Osteoblast (primary cell): Measurements from ENCODE around the gene MAFB. TPM values are rescaled to one million over a fixed set of nuclear protein-coding genes. Genes with fewer than 3 reads are reported as not detected.

Source experiments
- DNase-seq: peaks from one replicate; pipeline ENCODE4 v3.0.0; 2011; ENCODE audit warnings: low spot score, mixed read lengths; ENCODE audit not compliant: insufficient read length; ENCODE audit errors: missing footprints
- H2AFZ ChIP-seq: 2 replicates; pipeline ENCODE4 v1.6.0; 2011; ENCODE audit warnings: mild to moderate bottlenecking, low read length
- H3K27ac ChIP-seq: 2 replicates; pipeline ENCODE4 v1.5.1; 2011; ENCODE audit warnings: mild to moderate bottlenecking, low read depth, low read length, moderate library complexity
- H3K27me3 ChIP-seq: 2 replicates; pipeline ENCODE4 v1.6.0; 2012; ENCODE audit warnings: mild to moderate bottlenecking, control low read depth, inconsistent platforms, low read length, moderate library complexity; ENCODE audit not compliant: insufficient read depth
- H3K36me3 ChIP-seq: 2 replicates; pipeline ENCODE4 v1.5.1; 2011; ENCODE audit warnings: mild to moderate bottlenecking, low read length, control low read depth, moderate library complexity; ENCODE audit not compliant: insufficient read depth
- H3K4me1 ChIP-seq: 2 replicates; pipeline ENCODE4 v1.5.1; 2011; ENCODE audit warnings: mild to moderate bottlenecking, low read length, control low read depth, moderate library complexity; ENCODE audit not compliant: insufficient read depth
- H3K4me2 ChIP-seq: 2 replicates; pipeline ENCODE4 v1.6.0; 2011; ENCODE audit warnings: mild to moderate bottlenecking, low read length; ENCODE audit not compliant: insufficient read depth
- H3K4me3 ChIP-seq: fragments of 200-600 bp; sonication (generic); 3 replicates; pipeline ENCODE4 v1.5.1; 2012; ENCODE audit warnings: mild to moderate bottlenecking, low read length, inconsistent platforms; ENCODE audit not compliant: insufficient read depth
- H3K79me2 ChIP-seq: 2 replicates; pipeline ENCODE4 v1.6.0; 2012; ENCODE audit warnings: mild to moderate bottlenecking, low read length, control low read depth, inconsistent platforms; ENCODE audit not compliant: insufficient read depth
- H3K9me3 ChIP-seq: 2 replicates; pipeline ENCODE4 v1.5.1; 2011; ENCODE audit warnings: low read depth, low read length, control low read depth
- H4K20me1 ChIP-seq: 2 replicates; pipeline ENCODE4 v1.6.0; 2012; ENCODE audit warnings: mild to moderate bottlenecking, low read length, control low read depth; ENCODE audit not compliant: insufficient read depth
- total RNA-seq: library from RNA; depleted of rRNA; stranded (reverse); fragments of >200 nt; gene quantifications from 2 replicates; pipeline ENCODE4 v1.2.3, GENCODE V29; 2012
- TF ChIP-seq, protein P1 (sequence below): IDR thresholded peaks from 2 replicates; pipeline ENCODE4 v1.5.1; 2011; ENCODE audit warnings: mild to moderate bottlenecking, low read depth, low read length, moderate library complexity; ENCODE audit errors: extremely low read depth

The MAFB gene
- total RNA-seq, 1 donor, result 12.7 TPM

GRCh38 chr20:40692240-40693011, 3.4 kb upstream of the MAFB start:
- Histone ChIP-seq H3K4me3 (no peak overlapping the region), H3K79me2 (no peaks in the 10 kb centered on the region), H4K20me1 (no peaks in the 10 kb centered on the region), H3K27ac (no peak overlapping the region), H3K27me3 (peaks cover 29% of the 10 kb centered on the region), H3K4me1 (no peaks in the 10 kb centered on the region), H2AFZ (no peak overlapping the region), H3K36me3 (no peaks in the 10 kb centered on the region), H3K4me2 (no peak overlapping the region), H3K9me3 (no peaks in the 10 kb centered on the region)
- TF ChIP-seq, protein P1, sequence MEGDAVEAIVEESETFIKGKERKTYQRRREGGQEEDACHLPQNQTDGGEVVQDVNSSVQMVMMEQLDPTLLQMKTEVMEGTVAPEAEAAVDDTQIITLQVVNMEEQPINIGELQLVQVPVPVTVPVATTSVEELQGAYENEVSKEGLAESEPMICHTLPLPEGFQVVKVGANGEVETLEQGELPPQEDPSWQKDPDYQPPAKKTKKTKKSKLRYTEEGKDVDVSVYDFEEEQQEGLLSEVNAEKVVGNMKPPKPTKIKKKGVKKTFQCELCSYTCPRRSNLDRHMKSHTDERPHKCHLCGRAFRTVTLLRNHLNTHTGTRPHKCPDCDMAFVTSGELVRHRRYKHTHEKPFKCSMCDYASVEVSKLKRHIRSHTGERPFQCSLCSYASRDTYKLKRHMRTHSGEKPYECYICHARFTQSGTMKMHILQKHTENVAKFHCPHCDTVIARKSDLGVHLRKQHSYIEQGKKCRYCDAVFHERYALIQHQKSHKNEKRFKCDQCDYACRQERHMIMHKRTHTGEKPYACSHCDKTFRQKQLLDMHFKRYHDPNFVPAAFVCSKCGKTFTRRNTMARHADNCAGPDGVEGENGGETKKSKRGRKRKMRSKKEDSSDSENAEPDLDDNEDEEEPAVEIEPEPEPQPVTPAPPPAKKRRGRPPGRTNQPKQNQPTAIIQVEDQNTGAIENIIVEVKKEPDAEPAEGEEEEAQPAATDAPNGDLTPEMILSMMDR, result no peak
- DNase-seq, result no peak

DNA sequence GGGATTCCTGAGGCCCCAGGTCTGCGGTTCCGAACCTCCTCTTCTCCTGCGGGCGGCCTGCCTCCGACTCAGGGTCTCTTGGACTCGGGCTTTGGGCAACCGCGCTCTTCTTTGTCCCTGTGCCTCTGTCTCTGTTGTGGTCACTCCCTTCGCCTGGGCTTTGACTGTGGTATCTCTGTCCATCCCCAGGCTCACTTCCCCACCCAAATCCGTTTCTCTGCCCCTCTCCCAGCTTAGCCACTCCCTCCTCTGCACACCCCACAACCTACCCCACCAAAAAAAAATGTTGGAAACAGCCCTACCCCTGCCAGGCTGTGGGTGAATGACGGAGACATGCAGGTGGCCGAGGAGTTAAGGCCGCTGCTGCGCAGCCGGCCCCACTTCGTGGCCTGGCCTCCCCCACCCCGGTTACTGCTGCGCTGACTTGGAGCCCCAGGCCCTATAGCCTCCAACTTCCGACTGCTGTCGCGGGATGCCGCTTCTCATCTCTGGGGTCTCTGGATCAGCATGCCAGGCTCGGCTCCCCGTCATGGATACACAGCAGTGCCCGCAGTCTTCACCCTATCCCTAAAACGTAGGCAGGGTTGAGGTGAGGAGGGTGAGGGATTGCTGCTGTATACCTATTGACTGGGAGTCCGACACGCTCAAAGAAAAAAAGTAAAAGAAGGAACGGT, 2.7 kb upstream of the MAFB start:
- H2AFZ ChIP-seq, result no peak overlapping the region
- H3K27ac ChIP-seq, result no peak overlapping the region
- no peaks in the 10 kb centered on the region for H4K20me1 ChIP-seq
- no peaks in the 10 kb centered on the region for H3K36me3 ChIP-seq
- no peak overlapping the region for H3K4me2 ChIP-seq
- no peak overlapping the region for H3K4me3 ChIP-seq
- no peaks in the 10 kb centered on the region for H3K79me2 ChIP-seq
- peaks cover 36% of the 10 kb centered on the region for H3K27me3 ChIP-seq
- no peaks in the 10 kb centered on the region for H3K4me1 ChIP-seq
- no peaks in the 10 kb centered on the region for H3K9me3 ChIP-seq
- no peak for DNase-seq
- TF ChIP-seq, protein P1, result no peak

GRCh38 chr20:40690836-40691565, 2.0 kb upstream of the MAFB start:
- no peaks in the 10 kb centered on the region for H3K36me3 ChIP-seq
- peaks cover 43% of the 10 kb centered on the region for H3K27me3 ChIP-seq
- no peaks in the 10 kb centered on the region for H4K20me1 ChIP-seq
- no peak overlapping the region for H3K4me2 ChIP-seq
- no peak for DNase-seq
- no peaks in the 10 kb centered on the region for H3K9me3 ChIP-seq
- no peaks in the 10 kb centered on the region for H3K4me1 ChIP-seq
- no peaks in the 10 kb centered on the region for H3K79me2 ChIP-seq
- no peak overlapping the region for H3K4me3 ChIP-seq
- TF ChIP-seq, protein P1, result no peak
- no peak overlapping the region for H3K27ac ChIP-seq
- H2AFZ ChIP-seq, result no peak overlapping the region
